NCI-H446 treated with DMSO at 0.1 percent for 48 hours (cell line): ENCODE data around the gene KCNQ4.

Experiments used
- DNase-seq: peaks from one replicate; lab custom pipeline; 2025; lab: John Stamatoyannopoulos, UW

KCNQ4 gene

DNA sequence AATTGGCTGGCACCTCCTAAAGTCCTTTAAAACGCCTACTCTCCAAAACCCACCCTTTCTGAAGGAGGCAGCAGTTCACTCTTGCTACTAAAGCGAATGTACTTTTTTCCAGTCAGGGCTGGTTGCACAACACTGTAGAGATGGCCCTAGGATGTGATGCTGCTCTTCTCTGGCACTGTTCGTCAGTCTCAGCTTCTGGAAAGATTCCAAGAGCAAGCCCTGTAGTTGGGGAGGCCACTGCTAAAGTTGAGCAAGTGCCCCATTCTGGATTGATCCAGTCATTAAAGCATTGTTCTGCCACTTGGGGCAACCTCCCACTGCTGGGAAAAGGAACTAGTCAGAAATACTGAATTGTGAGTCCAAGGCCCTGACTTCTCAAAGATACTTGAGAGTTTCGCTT lies 28.5 kb upstream of the KCNQ4 start:
- DNase-seq: no peak

DNA sequence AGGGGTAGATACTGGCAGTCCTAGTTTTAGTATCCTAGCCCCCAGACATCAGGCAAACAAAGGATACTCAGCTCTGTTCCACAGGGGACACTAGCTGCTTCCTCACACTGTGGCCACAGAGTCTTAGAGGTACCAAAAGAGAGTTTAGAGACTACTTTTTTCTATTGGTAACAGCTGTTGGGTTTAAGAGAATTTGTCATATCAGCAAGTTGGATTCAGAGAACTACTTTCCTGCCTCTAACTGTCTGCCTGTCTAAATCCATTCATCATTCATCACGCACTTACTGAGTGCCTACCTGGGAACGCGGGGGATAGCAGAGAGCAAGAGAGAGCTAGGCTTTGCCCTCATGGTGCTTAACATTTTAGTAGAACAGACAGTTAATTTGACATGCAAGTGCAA lies 27.1 kb upstream of the KCNQ4 start:
- DNase-seq: no peak

DNA sequence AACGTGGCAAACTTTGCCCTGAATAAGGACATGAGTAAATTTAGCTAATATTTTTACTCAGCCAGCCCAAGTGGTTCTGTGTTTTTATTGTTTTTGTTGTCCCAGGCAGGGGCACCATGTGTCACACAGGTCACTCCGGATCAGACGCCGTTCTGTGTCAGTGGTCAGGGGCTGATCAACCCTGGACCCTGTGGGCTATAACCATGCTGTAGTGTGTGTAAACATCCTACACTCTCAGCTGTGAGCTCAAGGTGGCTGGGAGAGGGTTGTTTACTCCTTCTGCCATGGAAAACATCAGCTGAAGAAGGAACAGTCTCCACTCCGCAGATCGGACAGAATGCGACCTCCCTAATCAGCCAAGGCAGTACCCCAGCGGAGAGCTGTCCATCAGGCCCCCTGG lies 26.5 kb upstream of the KCNQ4 start:
- no peak for DNase-seq

DNA sequence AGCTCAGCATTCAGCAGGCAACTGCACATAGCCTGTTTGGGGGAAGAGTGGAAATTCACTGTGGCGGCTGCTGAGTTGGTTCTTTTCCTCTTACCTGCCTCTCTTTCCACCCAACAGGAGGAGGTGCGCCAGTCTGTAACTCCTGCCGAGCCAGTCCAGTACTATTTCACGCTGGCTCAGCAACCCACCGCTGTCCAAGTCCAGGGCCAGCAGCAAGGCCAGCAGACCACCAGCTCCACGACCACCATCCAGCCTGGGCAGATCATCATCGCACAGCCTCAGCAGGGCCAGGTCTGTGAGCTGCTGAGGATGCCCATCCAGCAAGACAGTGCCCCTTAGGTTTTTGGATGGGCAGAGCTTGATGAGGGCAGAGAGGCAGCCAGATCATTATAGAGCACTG lies 25.6 kb upstream of the KCNQ4 start:
- no peak for DNase-seq

- DNase-seq: no peak
Measured at GRCh38 chr1:40758578-40759343, 24.8 kb upstream of the KCNQ4 start.

DNA sequence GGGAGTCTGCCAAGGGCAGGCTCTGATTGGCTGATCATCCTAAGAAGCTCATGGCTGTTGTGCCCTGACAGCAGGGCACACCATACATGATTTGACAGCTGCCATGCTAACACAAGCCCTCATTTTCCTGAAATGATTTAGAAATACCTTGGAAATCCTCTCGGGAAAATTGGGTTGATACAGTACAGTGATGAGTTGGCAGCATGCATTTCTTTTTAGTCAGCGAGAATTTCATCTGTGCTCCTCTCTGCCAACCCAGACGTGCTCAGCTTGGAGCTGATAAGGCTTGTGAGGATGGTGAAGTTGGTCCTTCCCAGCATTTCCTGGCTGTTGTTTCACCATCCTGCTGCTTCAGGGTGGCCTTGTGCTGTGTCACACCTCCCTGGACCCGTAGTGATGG lies 22.6 kb upstream of the KCNQ4 start:
- DNase-seq: no peak

GRCh38 chr1:40762144-40762923 lies 21.3 kb upstream of the KCNQ4 start:
- DNase-seq: no peak

DNA sequence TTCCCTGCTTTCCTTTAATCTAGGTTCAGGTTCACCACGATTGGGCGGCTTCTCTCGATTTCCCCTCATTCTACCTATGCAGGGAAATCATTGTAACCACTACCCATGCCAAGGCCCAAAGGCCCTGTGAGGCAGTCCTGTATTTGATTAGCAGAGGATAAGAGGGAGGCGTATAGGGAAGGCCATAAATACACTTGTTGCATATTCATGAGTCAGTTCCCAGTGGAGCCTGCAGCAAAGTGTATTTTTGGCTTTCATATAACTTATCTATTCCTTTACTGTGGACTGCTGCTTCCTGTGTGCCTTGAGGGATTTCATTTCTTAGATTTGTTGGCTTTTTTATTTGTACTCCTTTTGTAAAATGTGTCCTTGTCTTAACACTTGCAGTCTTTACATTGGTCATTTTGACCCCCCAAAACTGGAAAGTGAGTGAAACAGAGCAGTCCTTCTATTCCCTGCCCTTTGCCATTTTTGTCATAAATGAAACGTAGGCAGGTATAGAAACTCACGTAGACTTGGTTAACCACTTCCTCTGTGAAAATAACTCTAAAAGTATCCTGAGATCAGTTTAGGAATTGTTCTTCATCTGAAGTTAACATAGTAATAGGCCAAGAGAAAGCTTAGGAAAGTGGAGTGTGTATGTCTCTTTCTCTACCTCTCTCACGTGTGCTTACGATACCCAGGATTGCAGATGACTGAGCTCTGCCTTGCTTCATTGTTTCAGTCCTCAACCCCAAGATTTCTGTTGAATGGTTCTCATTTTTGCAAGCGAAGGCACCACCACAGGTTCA lies 19.6 kb upstream of the KCNQ4 start:
- DNase-seq: no peak

DNA sequence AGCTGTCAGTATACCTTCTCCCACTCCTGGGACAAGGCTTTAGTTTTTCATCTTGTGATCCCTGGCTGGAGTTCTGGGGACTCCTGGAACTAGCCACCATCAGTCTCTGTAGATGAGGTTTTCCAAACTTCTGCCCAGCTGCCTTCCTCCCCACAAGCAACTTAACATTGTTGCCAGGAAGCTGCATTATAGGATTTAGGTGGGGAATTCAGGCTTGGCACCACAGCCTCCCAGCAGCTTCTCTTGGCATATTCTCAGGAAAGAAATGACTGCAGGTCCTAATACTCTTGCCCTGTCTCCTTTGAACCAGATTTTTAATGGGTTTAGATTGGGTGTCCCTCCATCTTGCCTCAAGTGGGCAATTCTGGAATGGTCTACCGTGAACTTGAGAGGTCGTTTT lies 18.6 kb upstream of the KCNQ4 start:
- DNase-seq: no peak

DNA sequence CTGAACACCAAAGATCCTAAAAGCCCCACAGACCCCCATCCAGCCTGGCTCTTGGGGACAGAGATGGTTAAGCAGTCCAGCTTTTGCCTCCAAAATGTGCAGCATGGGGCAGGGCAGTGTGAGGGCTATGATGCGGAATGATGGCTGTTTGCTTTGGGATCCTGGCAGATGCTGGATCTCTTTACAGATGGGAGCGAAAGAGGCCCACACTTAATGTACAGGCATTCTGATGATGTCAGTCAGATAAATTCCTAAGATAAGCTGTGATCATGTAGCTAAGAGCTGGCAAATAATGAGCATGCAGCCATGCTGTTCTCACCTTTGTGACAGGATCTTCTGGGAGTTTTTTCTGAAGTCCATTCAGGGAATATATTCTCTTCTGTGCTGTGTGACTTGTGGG lies 17.6 kb upstream of the KCNQ4 start:
- no peak for DNase-seq

DNA sequence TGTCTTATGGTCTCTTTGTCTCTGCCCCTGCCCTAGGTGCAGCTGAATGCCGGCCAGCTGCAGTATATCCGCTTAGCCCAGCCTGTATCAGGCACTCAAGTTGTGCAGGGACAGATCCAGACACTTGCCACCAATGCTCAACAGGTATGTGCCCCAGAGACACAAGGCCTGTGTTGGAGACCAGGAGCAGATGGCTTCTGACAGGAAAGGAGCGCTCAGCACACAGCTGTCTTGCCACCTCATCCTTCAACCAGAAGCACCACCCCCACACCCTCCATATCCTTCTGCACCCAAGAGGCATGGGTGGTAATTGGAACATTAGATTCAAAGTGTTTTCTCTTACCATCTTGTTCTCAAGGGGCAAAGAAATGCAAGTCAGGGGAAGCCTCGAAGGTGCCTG lies 17.0 kb upstream of the KCNQ4 start:
- DNase-seq: no peak

GRCh38 chr1:40768146-40768990 lies 15.2 kb upstream of the KCNQ4 start:
- DNase-seq: no peak

DNA sequence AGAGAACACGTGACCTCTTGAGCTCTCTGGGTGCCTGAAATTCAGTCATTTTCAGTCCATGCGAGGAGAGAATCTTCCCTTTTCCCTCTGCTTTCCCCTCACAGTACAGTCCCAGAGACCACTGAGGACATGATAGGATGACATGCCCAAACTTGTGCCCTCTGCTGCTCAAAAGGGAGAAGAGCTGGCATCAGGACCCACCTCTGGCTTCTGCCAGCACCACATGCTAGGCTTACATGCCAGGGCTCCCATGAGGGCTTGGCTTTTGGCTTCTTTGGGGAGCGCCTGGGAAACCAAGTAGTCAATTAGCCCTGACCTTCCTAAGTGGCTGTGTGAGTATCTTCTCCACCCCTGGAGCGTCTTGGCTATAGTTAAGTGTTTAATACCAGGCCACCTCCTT lies 13.8 kb upstream of the KCNQ4 start:
- peak; percentile 66 for DNase-seq

- no peak for DNase-seq
Measured at GRCh38 chr1:40770296-40771070, 13.1 kb upstream of the KCNQ4 start.

DNA sequence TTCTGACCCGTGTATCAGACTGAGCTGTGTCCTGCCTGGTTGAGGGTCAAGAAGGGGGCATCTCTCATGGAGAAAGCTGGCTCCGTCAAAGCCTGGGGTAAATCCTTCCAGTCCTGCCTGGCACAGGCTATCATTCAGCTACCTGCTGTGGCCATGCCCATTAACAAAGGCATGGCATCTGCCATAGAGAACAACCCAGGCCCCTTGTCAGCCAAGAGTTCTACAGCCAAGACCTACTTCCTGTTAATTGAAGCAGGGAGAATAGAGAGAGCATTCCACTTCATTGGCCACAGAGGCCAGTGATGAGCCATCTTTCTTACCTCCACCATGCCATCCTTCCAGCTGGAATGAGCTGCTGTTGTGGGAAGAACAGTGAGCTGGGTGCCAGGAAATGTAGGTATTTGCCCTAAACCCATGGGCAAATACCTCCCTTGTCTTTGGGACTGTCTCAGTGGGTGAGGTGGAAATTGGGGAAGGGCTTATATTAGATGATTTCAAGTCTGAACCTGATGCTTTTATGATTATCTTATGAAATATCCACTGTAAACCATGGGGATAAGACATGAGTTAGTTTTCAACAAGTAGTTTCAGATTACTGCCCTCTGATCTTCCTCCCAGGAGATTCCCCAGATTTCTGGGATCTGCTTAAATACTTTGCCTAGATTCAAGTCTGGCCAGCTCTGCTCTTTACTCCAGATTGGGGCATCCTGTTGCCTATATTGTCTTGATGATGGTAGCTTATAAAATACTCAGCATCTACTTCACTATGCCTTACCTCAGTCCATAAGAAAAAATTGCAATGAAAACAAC lies 11.2 kb upstream of the KCNQ4 start:
- peak; percentile 87 for DNase-seq

- DNase-seq: no peak
Measured at GRCh38 chr1:40773748-40774265, 9.8 kb upstream of the KCNQ4 start.

GRCh38 chr1:40774266-40774998 lies 9.2 kb upstream of the KCNQ4 start:
- DNase-seq: no peak

DNA sequence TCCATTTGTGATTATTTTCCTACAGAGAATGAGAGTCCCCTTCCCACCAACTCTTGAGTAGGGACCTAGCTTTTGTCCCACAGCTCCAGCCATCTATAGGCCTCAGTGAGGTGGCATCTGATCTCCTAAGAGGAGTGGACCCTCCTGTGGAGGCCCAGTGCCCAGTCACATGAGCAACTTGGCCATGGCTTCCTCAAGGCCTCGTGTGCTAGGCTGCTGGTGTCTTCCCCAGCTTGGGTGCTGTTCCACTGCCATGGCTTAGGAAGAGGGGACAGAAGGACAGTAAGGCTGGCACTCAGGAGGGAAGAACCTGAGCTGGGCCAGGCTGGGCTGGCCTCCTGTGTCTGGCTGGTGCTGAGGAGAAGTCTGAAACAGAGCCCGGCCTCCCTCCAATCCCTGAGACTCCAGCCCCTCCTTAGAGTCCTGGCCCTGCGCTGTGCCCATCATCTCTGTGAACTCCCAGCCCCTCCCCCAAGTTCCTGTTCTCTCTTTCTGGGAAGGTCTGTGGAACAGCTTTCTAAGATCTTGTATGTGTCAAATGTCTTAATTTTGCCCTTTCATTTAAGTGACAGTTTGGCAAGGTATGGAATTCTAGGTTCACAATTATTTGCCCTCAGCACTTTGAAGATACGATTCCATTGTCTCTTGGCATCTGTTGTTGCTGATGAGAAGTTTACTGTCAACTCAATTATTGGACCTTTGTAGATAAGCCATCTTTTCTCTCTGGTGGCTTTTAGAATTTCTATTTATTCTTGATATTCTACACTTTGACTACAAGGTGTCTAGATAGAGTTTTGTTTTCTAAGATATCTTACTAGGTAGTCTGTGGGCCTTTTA lies 7.1 kb upstream of the KCNQ4 start:
- DNase-seq: no peak
